GM19467 (cell line): ENCODE measurements around the gene UBE2Z.
"Not testable (repeated sequence)": the region's sequence is repeated elsewhere in the genome, so short reads cannot be mapped to it uniquely, and the experiment has no call there.

Experiments used
- ATAC-seq: cut with Tn5 transposase; IDR thresholded peaks from one replicate; pipeline ENCODE4 v1.9.1; 2021; ENCODE audit warnings: mild to moderate bottlenecking, moderate library complexity; ENCODE audit not compliant: unreplicated experiment

UBE2Z gene

DNA sequence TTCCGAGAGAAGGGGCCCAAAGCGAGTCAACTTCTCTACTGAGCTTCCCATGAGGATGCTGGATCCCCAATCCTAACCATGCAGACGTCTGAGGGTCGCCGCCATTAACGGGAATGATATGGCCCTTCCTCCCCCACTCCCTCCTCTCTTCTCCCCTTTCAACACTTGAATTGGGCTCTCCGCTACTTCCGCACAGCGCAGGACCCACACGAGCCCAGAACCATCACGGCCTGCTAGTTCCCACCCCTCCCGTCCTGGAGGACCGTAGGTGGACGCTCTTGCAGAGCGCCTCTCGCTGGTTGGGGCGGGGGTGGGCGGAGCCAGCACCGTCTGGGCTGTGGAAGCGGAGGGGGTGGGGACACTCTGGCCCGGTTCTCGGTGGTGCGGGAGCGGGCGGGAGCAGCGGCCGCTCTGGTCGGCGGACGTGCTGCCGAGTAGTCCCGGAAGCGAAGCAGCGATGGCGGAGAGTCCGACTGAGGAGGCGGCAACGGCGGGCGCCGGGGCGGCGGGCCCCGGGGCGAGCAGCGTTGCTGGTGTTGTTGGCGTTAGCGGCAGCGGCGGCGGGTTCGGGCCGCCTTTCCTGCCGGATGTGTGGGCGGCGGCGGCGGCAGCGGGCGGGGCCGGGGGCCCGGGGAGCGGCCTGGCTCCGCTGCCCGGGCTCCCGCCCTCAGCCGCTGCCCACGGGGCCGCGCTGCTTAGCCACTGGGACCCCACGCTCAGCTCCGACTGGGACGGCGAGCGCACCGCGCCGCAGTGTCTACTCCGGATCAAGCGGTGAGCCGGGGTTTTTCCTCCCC is at the start of gene UBE2Z:
UBE2Z (plus strand) TSS at position 361 of the 797 bp plus-strand sequence; CDS start at position 458, 97 bp downstream.
- peak; percentile 73 for ATAC-seq

DNA sequence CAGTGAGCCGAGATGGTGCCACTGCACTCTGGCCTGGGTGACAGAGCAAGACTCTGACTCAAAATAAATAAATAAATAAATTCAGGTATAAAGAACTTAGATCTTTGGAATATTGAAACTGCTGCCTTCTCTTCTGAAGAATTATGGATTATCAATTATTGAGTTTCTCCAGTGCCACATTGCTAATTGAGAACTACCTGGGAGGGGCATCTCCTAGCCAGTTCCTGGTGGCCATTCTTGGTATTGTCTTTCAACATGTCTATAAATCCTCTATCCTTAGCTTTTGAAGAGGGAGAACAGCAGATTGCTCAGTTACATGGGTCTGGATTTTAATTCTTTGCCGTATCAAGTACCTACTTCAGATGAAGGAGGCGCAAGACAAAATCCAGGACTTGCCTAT is 48.2 kb upstream of the UBE2Z start:
- ATAC-seq, result no peak

DNA sequence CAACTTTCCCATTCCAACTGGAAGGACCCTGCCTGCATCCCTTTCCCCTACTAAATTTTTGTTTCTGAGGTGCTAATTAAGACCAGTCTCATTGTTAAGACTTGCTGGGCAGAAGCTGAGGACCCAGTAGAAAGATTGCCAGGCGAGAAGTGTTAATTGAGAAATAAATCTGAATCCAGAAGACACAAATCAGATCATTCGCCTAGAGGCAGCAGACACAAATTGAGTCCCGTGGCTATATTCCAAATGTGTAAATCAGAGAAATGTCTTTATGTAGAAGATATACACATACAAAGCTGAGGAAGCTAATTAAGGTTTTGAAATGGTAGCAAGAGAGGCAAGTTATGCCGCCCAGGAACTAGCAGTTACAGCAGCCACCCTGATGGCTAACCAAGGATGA is 47.8 kb upstream of the UBE2Z start:
- ATAC-seq, result no peak

DNA sequence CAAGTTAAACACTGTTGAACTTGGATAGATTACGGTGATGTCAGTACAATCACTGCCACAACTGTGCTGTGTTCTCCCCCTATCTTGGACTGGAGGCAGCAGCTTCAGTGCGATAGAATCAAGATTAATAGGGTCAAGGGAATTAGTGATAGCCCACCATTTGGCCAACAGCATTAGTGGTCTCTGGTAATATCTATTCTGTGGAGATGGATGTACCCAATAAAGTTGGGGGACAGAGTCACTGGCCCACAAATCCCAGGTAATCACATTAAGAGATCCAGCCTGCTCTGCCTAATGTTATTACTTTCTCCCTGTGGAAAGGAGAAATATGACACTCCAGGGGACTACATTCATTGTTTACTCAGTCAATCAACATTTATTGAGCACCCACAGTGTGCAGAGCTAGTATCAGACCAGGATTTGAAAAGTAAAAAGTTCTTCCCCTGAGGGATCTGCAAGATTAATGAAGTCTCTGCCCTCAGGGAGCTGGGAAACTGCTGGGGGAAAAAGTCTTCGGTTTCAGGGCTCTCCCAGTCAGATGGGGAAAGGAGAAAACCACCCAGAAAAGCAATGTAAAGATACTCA is 39.2 kb upstream of the UBE2Z start:
- ATAC-seq, result no peak

DNA sequence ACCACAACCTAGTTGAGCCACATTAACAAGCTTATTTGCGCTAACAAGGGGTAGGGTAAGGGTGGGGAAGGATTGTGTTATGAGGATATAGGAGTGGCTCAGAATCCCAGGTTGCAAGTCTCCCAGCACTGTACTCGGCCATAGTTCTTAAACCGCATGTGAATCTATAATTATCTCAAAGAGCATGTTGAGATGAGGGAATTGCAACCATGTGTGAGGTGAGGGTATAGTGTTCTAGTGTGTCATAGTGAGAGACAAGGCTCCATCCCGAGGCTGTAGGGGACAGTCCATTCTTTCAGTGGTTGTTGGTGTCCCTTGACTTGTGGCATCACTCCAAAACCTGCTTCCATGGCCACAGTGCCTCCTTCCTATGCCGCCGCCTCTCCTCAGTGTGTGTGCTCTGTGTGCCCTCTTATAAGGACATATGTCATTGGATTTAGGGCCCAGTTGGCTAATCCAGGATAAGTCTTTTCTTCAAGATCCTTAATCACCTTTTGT is 38.3 kb upstream of the UBE2Z start:
- ATAC-seq, result no peak

DNA sequence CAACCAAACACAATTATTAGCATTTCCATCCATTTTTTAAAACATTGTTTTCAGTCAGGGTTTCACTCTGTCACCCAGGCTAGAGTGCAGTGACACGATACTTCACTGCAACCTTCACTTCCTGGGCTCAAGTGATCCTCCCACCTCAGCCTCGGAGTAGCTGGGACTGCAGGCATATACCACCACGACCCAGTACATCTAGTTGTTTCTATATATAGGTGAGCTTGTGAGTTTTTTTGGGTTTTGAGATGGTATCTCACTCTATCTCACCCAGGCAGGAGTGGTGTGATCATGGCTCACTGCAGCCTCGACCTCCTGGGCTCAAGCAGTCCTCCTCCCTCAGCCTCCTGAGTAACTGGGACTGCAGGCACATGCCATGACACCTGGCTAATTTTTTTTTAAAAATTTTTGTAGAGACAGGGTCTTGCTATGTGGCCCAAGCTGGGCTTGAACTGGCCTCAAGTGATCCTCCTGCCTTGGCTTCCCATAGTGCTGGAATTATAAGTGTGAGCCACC is 37.1 kb upstream of the UBE2Z start:
- no peak for ATAC-seq

DNA sequence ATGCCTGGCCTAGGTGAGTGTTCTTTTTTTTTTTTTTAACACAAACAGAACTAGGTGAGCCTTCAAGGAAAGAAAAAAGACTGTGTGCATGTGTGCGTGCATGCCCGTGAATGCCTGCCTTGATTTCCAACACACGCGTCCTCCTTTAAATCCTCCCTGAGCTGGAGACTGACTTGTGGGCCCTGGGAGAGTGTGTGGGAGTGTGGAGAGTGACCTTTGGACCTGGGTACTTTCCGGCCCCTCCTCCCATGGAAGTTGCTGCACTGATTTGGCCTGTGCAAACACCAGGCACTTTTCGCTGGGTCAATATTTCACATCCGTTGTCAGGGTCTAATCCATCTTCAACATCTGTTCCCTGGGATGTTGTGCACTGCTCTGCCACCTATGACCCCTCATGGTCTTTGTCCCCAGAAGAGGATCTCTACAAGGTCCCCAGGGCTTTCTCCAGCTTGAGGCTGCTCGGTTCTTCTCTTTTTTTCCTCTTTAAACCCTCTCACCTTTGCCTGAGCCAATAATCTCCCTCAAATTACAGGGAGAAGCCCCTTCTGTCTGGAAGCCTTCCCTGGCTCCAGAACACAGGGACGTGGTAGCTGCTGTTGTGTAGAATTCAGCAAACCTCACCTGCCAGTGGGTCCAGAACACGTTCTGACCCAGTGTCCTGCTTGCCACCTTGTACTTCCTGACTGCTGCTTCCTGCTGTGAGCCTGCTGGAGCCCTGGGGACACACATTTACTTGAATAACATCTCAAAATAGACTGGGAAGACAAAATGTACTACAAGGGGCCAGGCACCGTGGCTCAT is 36.5 kb upstream of the UBE2Z start:
- ATAC-seq, result no peak

DNA sequence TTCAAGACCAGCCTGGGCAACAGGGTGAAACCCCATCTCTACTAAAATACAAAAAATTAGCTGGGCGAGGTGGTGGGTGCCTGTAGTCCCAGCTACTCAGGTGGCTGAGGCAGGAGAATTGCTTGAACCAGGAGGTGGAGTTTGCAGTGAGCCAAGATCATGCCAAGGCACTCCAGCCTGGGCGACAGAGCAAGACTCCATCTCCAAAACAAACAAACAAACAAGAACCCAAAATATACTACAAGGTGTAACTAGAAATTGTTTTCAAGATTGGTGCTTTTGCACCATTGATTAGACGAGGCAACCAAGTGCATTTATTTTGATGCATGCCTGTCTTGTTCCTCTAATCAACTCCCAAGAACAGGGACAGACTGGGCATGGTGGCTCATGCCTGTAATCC is 35.8 kb upstream of the UBE2Z start:
- not testable (repeated sequence) for ATAC-seq

DNA sequence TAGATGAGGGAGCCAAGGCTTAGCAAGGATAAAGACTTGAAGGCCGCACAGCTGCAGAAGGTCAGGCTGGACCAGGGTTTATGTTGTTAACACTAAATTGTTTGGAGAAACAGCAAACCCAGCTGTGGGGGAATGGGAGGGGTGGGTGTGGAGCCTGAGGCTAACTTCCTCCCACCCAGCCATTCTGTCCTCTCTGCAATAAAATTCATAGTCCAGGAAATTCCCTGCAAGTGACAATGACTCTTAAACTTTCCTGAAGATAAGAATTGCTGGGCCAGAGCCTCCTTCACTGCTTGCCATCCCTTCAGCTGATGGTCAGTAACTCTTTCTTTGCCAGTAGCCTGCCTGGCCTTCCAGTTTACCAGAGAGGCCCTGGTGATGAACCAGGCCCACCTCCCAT is 35.0 kb upstream of the UBE2Z start:
- ATAC-seq, result no peak

DNA sequence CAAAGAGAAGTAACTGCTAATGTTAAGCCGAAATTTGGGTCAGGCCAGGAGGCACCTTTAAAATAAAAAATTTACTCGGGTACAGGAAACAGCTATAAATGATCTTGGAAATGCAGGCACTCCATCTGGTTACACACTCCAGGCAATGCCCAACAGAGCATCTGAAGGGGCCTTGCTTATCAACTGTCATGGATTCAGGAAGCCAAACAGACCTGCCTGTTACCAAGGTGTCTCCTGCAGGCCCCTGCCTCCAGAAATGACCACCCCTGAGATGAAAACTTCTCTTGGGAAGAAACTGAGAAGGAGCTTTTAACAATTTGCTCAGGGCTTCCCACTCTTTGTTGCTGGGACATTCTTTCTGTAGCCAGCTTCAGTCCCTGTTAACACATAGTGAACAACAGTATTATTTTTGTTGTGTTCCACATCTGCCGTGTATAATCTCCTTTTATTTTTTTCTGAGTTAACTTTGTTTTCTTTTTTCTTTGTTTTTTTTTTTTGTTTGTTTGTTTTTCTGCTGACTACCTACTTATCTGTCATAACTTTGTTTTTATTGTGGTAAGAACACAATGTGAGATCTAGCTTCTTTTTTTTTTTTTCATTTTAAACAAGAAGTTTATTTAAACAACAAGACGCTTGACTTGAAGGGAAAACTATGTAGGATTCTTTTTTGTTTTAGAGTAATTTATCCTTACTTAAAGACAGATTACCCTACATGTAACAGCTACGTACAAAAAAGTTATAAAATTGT is 34.3 kb upstream of the UBE2Z start:
- no peak for ATAC-seq

DNA sequence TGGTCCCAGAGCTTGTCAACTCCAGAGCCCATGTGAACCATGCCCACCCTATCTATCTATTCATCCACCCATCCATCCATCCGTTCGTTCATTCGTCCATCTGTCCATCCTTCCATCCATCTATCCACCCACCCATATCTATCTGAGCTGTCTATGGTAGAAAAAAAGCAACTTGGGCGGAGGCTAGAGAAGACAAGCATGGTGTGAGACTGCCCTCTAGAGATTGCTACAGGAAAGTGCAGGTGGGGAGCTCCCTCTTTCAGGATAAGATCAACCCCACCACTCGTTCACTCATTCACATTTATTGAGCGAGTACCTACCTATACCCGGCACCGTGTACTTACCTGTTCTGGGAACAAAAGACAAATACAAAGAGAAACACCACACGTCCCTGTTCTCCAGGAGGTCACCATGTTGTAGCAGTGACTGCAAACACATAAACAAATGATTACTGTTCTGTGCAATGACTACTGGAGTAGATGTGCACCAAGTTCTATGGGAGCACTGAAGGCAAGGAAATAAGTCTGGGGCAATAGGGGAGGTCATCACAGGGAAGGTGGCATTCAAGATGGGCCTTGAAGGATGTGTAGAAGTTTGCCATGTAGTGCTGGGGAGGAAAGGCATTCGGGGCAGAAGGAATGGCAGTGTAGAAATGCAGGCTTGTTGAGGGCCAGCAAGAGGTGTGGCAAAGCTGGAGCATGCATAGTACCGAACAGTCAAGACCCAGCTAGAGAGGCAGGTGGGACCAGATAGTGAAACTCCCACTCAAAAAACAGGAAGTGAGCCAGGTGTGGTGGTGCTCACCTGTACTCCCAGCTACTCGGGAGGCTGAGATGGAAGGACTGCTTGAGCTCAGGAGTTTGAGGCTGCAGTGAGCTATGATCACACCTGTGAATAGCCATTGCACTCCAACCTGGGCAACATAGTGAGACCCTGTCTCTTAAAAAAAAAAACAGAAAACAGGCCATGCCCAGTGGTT is 29.0 kb upstream of the UBE2Z start:
- no peak for ATAC-seq

DNA sequence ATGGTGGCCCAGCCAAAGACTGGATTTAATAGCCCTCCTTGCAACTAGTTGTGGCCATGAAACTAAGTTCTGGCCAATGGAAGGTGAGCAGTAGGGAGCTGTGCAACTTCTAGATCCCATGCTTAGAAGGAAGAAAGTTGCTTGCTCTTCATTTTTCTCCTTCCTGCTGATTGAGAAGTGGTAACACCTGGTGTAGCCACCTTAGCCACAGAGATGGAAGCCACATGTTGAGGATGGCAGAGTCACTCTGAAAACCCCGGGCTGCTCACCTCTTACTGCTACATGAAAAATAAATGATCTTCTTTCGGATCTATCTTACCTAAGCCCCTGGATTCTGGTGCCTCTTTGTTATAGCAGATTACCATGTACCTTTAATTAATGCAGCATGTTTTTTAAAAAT is 25.9 kb upstream of the UBE2Z start:
- ATAC-seq, result no peak

DNA sequence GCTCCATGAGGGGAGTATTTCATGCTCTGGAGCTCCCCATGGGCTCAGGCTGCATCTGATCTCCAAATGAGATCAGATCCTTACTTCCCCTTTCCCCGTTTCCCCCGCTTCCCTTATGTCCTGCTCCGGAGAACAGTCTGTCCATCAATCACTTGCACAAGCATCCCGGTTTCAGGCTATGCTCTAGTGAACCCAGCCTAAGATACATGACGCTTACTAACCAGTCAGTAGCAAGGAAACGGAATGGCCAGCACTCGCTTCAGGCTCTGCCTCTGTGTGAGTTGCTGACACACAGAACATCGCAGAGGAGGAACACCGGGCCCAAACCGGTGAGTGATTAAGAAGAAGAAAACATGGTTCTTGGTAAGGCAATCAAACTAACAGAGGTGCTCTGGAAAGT is 25.0 kb upstream of the UBE2Z start:
- no peak for ATAC-seq

DNA sequence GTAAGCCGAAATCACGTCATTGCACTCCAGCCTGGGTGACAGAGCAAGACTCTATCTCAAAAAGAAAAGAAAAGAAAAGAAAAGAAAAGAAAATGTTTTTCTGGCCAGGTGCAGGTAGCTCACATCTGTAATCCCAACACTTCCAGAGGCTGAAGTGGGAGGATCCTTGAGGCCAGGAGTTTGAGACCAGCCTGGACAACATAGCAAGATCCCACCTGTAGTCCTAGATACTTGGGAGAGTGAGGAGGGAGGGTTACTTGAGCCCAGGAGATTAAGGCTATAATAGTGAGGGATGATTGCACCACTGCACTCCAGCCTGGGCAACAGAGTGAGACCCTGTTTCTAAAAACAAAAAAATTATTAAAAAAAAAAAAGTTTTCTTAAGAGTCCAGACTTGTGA is 18.1 kb upstream of the UBE2Z start:
- ATAC-seq, result no peak

DNA sequence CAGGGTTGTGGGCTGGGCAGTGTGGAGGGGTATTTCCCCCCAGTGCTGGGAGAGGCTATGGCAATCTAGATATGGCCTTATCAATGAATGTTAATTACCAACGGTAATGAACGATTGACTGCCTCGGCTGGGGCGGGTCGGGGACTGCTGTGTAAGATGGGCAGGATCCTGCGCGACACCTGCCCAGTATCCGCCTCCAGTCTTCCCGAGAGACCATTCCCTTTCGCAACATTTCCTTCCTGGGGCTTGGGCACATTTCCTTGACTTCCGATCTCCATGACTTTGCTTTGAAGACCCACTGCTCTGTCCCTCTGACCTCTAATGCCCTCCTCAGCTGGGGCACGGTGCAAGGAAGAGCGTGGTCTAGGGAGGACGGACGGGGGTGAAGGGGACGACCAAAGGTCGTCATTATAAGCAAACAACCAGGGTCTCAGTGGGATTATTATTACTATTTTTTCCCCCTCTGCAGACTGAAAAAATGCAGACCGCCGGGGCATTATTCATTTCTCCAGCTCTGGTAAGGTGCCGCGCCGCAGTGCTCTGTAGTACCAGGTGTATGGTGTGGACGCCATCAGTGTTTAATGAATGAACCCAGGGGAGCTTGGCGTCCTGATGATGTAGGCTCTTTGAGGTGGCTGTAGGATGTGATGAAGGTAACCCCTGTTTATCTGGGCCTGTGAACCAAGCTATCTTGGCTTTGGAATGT is 15.1 kb upstream of the UBE2Z start:
- no peak for ATAC-seq

DNA sequence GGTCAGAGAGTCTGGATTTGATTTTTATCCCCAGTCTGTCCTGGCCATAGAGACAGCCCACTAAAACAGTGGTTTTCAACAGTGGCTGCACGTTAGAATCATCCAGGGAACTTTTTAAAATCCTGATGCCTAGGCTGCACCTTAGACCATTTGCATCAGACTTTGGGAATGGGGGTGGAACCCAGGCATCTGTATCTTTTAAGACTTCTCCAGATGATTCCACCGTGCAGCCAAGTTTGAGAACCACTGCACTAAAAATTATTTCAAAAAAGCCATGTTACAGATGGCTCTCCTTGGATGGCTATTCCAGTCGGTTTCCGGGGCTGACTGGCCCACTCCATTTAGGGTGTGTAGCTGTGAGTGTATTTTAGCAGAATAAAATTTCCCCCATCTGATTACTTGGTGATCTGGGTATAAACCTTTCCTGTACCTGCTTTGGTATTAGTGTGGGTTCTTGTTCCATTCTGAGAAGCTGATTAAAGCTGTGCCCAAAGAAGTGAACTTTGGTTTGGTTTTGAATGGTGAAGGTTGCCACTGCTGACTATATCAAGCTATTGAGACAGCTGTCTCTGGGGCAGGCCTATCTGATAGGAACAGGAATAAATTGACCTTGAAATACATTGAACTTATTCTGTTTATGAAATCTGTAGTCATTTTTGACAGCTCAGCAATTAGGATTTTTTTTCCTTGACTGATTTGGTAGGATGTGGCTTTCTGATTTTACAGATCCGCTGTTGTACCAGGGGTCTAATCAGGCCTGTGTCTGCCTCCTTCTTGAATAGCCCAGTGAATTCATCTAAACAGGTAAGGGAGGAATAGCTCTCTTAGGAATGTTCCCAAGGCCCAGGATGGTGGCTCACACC is 14.3 kb upstream of the UBE2Z start:
- ATAC-seq, result no peak

DNA sequence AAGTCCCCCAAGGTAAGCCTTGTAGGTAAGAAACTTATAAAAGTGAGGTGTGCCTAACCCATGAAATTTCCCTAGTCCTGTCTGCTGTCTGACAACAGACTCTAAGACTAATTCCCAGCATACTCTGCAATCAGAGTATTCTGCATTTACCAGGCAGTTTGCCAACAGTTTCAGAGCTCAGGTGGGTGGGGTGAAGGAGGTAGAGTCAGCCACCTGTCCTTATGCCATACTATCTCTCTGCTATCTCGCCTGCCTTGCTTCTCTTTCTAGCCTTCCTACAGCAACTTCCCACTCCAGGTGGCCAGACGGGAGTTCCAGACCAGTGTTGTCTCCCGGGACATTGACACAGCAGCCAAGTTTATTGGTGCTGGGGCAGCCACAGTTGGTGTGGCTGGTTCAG is 13.3 kb upstream of the UBE2Z start:
- ATAC-seq, result no peak

DNA sequence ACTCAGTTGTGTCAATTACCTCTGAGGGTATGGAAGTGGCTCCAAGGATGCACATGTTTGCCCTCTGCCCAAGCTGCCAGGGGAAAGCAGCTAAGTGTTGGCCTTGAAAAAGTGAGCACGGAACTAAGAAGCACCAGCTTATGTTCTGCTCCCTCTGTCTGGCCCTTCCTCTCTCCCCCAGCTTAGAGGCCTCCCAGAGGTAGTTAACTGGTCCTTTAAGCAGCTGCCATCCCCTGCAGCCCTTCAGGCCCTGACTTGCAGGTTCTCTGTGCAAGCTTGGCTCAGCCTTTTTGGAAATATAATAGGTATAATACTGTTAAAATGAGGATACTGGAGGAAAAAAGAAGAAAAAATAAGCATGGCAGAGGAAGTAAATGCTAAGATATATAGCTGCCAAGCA is 7.0 kb upstream of the UBE2Z start:
- ATAC-seq, result no peak
